ENCODE results near the gene GNG2.

Gene GNG2

DNA sequence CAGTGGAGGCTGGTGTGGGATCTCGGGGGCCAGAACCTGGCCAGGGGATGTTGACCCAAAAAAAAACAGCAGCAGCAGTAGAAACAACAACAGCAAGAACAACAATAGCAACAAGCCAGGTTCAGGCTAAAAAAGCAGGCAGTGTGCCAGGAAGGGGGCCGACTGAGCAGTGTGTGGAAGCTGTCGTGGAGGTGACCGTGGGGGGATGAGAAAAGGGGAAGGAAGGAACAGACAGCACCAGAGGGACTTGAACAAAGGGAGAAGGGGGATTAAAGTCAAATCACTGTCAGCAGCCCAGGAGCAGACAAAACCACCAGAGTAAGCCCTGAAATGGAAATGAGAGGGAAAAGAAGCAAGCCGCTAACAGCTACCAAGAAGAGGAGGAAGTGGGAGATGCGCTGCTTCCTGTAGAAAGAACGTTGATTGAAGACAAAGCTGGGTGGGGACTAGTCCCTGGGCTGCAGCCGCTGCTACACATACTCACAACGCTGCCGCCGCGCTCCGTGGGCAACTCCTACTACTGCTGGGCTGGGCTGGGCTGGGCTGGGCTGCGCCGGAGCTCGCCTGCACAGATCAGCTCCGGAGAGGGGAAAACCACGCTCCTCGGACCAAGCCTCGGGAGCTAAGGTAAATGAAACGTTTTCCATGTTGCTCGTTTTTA, at the start of gene GNG2:
GNG2 (plus strand) TSS at position 449 of the 661 bp plus-strand sequence. CDS start 90,067 bp downstream, outside the sequence.
- peak; percentile 58 for DNase-seq

- DNase-seq, result no peak
Measured at GRCh38 chr14:51811706-51812105, 48.7 kb upstream of the GNG2 start.

DNA sequence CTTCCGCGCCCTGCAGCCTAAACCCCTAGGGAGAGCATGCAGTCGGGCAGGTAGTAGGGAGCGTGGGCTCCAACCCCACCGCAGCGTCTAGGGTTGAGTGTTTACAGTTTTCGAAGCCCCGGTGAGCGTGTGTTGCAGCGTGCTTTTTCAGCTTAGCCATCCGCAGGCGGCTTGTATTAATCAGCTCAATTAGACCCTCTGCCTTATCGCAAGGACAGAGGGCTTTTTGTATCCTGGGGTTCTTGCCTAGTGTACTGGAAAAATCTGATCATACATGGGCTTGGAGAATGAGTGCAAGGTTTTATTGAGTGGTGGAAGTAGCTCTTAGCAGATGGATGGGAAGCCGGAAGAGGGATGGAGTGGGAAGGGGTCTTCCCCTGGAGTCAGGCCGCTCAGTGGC, 44.4 kb upstream of the GNG2 start:
- no peak for DNase-seq

DNA sequence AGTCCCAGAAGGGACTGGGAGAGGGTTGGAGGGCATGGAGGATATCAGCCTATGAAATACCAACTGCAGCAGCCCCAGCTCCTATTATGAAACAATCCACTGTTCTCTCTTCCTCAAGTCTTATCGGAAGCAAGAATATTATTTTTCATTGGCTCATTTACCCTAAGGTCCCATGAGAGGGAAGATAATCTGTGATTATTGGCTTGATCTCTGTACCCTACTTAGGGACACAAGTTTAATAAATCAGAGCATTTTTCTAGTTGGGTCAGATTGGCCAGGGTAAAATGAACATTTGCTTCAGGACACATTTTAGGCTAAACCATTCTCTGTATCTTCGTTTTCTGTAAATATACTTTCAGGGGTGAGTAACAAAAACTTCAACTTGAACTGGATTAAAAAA, 43.1 kb upstream of the GNG2 start:
- DNase-seq, result no peak

- no peak for DNase-seq
Measured at GRCh38 chr14:51818748-51819380, 41.5 kb upstream of the GNG2 start.

- DNase-seq, result no peak
Measured at GRCh38 chr14:51821822-51822221, 38.6 kb upstream of the GNG2 start.

GRCh38 chr14:51822499-51822898, 37.9 kb upstream of the GNG2 start:
- no peak for DNase-seq

- DNase-seq, result no peak
Measured at GRCh38 chr14:51823706-51824105, 36.7 kb upstream of the GNG2 start.

DNA sequence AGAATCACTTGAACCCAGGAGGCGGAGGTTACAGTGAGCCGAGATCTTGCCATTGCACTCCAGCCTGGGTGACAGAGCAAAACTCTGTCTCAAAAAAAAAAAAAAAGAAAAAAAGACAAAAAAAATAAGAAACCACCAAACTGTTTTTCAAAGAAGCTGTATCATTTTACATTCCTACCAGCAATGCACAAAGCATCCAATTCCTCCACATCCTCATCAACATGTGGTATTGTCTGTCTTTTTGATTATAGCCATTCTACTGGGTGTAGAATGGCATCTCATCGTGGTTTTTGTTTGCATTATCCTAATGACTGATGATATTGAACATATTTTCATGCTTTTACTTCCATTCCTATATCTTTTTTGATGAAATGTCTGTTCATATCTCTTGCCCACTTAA, 36.2 kb upstream of the GNG2 start:
- DNase-seq, result no peak

DNA sequence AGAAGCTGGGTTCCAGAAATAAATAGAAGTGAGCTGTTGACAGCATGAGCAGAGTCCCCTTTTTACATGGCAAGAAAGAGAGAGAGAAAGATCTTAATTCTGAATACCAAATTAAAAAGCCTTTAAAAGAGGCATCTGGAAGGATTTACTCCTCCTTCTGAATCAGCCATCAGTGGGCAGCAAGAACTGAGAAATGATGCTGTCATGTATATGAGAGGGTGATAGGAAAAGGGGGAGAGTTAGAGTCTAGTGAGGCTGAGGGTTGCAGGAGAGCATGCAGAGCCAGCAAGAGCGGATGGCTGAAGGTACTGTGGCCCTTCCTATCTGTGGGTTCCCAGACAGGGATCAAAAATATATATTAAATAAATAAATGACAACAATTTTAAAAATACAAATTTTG, 34.5 kb upstream of the GNG2 start:
- DNase-seq, result no peak

DNA sequence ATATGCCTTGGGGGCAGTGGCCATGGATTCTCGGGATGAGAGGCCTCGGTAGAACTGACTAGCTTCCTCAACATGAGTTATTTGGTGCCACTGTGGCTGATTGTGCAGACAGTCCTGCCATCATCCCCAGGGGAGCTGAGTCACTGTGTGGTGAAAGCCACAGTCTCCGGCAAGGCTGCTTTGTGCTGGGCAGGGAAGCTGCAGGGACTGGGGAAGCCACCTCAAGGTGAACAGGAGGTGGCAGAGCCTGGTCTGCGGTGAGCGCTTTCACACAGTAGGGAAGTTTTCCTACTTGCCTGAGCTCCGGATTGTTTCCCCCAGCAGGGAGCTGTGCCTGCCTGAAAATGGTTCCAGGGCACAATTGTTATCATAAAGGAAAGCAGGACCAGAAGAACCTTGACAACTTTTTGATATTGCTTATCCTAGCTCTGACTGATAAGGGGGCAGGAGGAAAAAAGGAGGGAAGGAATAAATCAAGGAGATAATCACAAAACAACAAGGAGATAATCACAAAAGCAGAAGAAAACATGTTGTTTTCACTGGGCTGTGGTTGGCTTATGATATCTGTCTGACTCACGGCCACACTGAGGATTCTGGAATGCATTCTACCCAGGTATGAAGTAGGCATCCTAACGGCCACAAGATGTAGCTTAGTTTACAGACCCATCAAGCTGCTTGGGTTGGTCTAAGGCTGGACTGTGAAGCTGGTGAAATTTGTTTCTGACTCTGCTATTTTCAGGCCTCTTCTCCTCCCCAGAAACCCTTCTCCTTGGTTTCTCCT, 32.2 kb upstream of the GNG2 start:
- DNase-seq, result peak; percentile 44

GRCh38 chr14:51834240-51834639, 26.2 kb upstream of the GNG2 start:
- DNase-seq, result no peak

GRCh38 chr14:51836417-51836816, 24.0 kb upstream of the GNG2 start:
- no peak for DNase-seq

DNA sequence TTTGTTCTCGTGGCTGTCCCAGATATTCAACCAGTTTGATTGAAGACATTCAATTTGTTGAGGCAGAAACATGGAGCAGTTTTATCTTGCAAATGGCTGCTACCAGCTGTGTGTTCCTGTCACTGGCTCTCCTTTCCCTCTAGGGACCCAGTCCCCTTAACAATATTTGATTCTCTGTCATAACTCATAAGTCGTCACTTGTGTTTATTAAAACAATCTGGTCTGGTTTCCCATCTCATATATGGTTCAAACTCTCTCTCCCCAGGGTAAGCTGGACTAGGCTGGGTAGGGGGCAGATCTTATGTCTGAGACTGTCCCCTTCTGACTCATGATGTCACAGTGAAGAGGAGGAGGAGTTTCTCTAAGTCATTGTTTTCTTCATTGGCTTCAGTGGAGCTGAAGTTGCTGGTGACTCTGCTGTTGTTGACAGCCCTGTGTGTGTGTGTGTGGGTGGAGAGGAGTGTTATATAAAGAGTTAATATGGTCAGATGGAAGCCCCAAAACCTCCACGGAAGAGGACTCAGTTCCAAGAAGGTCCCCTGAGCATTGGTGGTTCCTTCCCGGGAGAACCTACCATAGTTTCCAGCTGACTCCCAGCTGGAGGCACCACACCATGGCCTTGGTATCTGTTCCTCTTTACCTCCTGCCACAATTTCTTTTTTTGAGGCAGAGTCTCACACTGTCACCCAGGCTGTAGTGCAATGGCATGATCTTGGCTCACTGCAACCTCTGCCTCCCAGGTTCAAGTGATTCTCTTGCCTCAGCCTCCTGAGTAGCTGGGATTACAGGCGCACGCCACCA, 16.1 kb upstream of the GNG2 start:
- no peak for DNase-seq

GRCh38 chr14:51845811-51846210, 14.6 kb upstream of the GNG2 start:
- no peak for DNase-seq

DNA sequence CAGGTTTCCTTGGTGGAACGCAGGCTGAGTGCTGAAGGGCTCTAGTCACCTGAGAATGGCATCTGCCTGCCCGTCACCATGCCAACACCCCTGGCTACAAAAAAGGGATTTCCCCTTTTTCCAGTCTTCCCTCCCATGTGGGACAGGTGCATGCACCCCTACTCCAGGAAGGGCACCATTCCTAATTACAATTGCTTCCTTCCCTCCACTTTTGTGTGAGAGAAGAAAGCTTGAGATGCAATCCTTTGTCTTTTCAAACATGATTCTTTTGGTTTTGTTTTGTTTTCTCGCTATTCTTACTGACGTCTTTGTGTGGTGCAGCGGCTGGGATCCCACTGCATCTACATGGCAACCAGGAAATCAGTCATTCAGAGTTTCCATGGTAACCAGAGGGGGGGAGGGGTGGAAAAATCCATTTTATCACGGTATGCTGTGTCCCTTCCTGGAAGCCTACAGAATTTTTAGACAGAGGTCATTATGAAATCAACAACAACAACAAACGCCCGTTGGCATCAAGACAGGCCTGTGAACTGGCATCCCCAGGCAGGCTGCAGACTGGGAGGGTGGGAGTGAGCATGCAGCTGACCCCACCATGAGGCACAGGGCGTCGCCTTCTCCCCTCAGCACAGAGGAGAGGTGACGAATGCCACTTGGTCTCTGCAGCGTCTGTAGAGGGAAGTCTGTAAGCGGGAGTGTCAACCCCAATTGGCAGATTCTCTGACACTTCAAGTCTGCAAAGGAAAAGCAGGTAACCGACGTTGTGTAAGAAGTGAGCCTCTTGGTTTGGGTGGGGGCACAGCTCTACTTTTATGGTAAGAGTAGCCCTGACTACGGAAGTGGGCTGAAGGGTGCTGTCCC, 13.6 kb upstream of the GNG2 start:
- DNase-seq, result peak; percentile 74

DNA sequence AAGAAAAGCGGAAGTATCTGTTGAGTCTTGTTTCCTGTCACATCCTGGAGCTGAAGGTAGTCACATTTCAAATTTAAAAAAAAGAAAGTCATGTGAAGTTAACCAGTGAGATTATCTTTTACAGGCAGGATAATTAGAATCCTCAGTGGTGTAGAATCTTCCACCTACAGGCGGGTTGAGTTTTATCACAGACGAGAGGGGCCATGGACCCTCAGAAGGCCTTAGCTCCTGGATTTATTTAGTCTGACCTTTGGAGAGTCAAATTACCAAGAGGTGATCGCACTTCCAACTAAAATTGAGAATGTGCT, 13.0 kb upstream of the GNG2 start:
- DNase-seq, result no peak

GRCh38 chr14:51848120-51848519, 12.3 kb upstream of the GNG2 start:
- DNase-seq, result no peak

GRCh38 chr14:51849097-51849496, 11.3 kb upstream of the GNG2 start:
- no peak for DNase-seq

- DNase-seq, result no peak
Measured at GRCh38 chr14:51850651-51851050, 9.8 kb upstream of the GNG2 start.

- DNase-seq, result no peak
Measured at GRCh38 chr14:51852541-51852940, 7.9 kb upstream of the GNG2 start.

DNA sequence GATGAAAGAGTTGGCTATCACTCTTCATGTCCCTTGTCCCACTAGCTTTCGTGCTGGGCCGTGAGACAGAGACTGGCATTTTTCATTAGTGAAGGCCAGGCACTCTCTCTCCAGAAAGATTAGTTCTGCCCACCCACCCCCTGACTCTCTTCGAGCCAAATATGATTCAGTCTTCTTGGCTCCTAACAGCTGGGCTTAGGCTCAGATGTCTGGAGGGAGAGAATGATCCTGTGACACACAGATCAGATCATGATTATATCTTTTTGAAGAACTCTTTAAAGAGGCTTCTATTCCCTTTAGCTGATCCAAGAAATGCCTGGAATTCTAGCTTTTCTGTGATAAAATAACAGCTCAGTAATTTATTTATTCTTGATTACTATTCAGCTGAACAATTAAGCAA, 5.2 kb upstream of the GNG2 start:
- DNase-seq, result no peak

All from OCI-M1 (cell line).